KMS-11 (cell line): ENCODE results near the gene PDZRN3.
A peak's percentile ranks its signal among the peaks of the same experiment; 100 is the strongest.

Experiments used
- H2AFZ ChIP-seq: fragments of 200-600 bp; sonication (generic); 2 replicates; pipeline ENCODE4 v1.6.1; 2016; ENCODE audit warnings: antibody characterized with exemption, mixed run types, low read depth
- H3K27ac ChIP-seq: fragments of 200-600 bp; sonication (generic); 2 replicates; pipeline ENCODE4 v1.6.1; 2016; ENCODE audit warnings: mild to moderate bottlenecking, mixed run types
- H3K27me3 ChIP-seq: fragments of 200-600 bp; sonication (generic); 2 replicates; pipeline ENCODE4 v1.6.1; 2017; ENCODE audit warnings: mild to moderate bottlenecking, low read depth, mixed run types, moderate library complexity; ENCODE audit not compliant: insufficient read depth
- H3K36me3 ChIP-seq: fragments of 200-600 bp; sonication (generic); 2 replicates; pipeline ENCODE4 v1.6.1; 2017; ENCODE audit warnings: mild to moderate bottlenecking, mixed run types; ENCODE audit not compliant: insufficient read depth
- H3K4me1 ChIP-seq: fragments of 200-600 bp; sonication (generic); 2 replicates; pipeline ENCODE4 v1.6.1; 2016; ENCODE audit warnings: mild to moderate bottlenecking, low read depth, mixed run types; ENCODE audit not compliant: poor library complexity, severe bottlenecking
- H3K4me2 ChIP-seq: fragments of 200-600 bp; sonication (generic); 2 replicates; pipeline ENCODE4 v1.7.0; 2016; ENCODE audit warnings: mild to moderate bottlenecking, mixed run types
- H3K4me3 ChIP-seq: fragments of 200-600 bp; sonication (generic); IDR thresholded peaks from 2 replicates; pipeline ENCODE4 v1.6.1; 2017; ENCODE audit warnings: low read depth, low read length, mixed read lengths; ENCODE audit not compliant: insufficient read depth
- H3K79me2 ChIP-seq: fragments of 200-600 bp; sonication (generic); 2 replicates; pipeline ENCODE4 v1.6.1; 2016; ENCODE audit warnings: low read depth, mixed run types; ENCODE audit not compliant: insufficient read depth
- H3K9ac ChIP-seq: fragments of 200-600 bp; sonication (generic); 2 replicates; pipeline ENCODE4 v1.6.1; 2016; ENCODE audit warnings: mild to moderate bottlenecking, mixed run types
- H4K20me1 ChIP-seq: fragments of 200-600 bp; sonication (generic); 2 replicates; pipeline ENCODE4 v1.6.1; 2016; ENCODE audit warnings: mild to moderate bottlenecking, mixed run types; ENCODE audit not compliant: insufficient read depth
- CTCF ChIP-seq: fragments of 200-600 bp; sonication (generic); conservative IDR thresholded peaks from 2 replicates; pipeline ENCODE4 v1.6.1; 2017; ENCODE audit warnings: low read depth, mild to moderate bottlenecking, antibody characterized with exemption, low read length, moderate library complexity, mixed read lengths

Gene PDZRN3

GRCh38 chr3:73451301-73451944 is 173.3 kb downstream of the PDZRN3 start:
- H3K36me3 ChIP-seq = no peaks in the 10 kb centered on the region
- no peak overlapping the region for H3K4me2 ChIP-seq
- H3K27me3 ChIP-seq = no peaks in the 10 kb centered on the region
- H3K4me3 ChIP-seq = no peak overlapping the region
- H3K79me2 ChIP-seq = no peaks in the 10 kb centered on the region
- TF ChIP-seq CTCF = no peak
- H3K4me1 ChIP-seq = peaks cover 27% of the 10 kb centered on the region
- H4K20me1 ChIP-seq = no peaks in the 10 kb centered on the region
- H3K9ac ChIP-seq = no peak overlapping the region
- H2AFZ ChIP-seq = no peak overlapping the region
- H3K27ac ChIP-seq = no peak overlapping the region

GRCh38 chr3:73449774-73450173 is 175.0 kb downstream of the PDZRN3 start:
- Histone ChIP-seq H3K27ac (peak overlapping the region; percentile 92), H3K4me2 (peak overlapping the region; percentile 67; the same call in 1 of the 2 replicates), H3K4me1 (peaks cover 27% of the 10 kb centered on the region), H4K20me1 (no peaks in the 10 kb centered on the region), H3K4me3 (peak overlapping the region; percentile 34), H3K9ac (peak overlapping the region; percentile 61; the same call in 1 of the 2 replicates), H3K27me3 (no peaks in the 10 kb centered on the region), H3K36me3 (no peaks in the 10 kb centered on the region), H3K79me2 (no peaks in the 10 kb centered on the region), H2AFZ (no peak overlapping the region)
- TF ChIP-seq CTCF = no peak

GRCh38 chr3:73448761-73449301 is 175.9 kb downstream of the PDZRN3 start:
- Histone ChIP-seq H3K79me2 (no peaks in the 10 kb centered on the region), H3K27ac (peak overlapping the region; percentile 92), H2AFZ (peak overlapping the region; percentile 58), H3K4me1 (peaks cover 27% of the 10 kb centered on the region), H3K4me2 (peak overlapping the region; percentile 67), H3K9ac (peak overlapping the region; percentile 61), H3K36me3 (no peaks in the 10 kb centered on the region), H3K27me3 (no peaks in the 10 kb centered on the region), H3K4me3 (peak overlapping the region; percentile 34), H4K20me1 (no peaks in the 10 kb centered on the region)
- TF ChIP-seq CTCF = no peak

GRCh38 chr3:73448041-73448440 is 176.7 kb downstream of the PDZRN3 start:
- Histone ChIP-seq H3K79me2 (no peaks in the 10 kb centered on the region), H3K36me3 (no peaks in the 10 kb centered on the region), H2AFZ (no peak overlapping the region), H3K9ac (peak overlapping the region; percentile 61; the same call in 1 of the 2 replicates), H3K4me3 (no peak overlapping the region), H3K27ac (peak overlapping the region; percentile 92), H3K4me2 (peak overlapping the region; percentile 67), H4K20me1 (no peaks in the 10 kb centered on the region), H3K27me3 (no peaks in the 10 kb centered on the region), H3K4me1 (peaks cover 27% of the 10 kb centered on the region)
- TF ChIP-seq CTCF = no peak
